H9 (cell line): ENCODE measurements around the gene OSBP2. TPM values are rescaled to one million over a fixed set of nuclear protein-coding genes. Genes with fewer than 3 reads are reported as not detected.

ENCODE experiments used
- DNase-seq: peaks from one replicate; pipeline ENCODE4 v3.0.0-alpha.2; 2017
- H2AFZ ChIP-seq: one replicate; pipeline ENCODE4 v1.6.1; 2013; ENCODE audit warnings: mild to moderate bottlenecking, low read length, control low read depth, moderate library complexity
- H2AK5ac ChIP-seq: 2 replicates; pipeline ENCODE4 v1.6.1; 2013; ENCODE audit warnings: low read length, control low read depth, mixed read lengths; ENCODE audit not compliant: insufficient read length
- H2BK120ac ChIP-seq: one replicate; pipeline ENCODE4 v1.6.1; 2013; ENCODE audit warnings: low read depth, mild to moderate bottlenecking, low read length, control low read depth, inconsistent platforms; ENCODE audit not compliant: poor library complexity, severe bottlenecking
- H2BK12ac ChIP-seq: 2 replicates; pipeline ENCODE4 v1.6.1; 2013; ENCODE audit warnings: low read length, control low read depth, mixed read lengths, low read depth; ENCODE audit not compliant: insufficient read length
- H2BK15ac ChIP-seq: 2 replicates; pipeline ENCODE4 v1.6.1; 2013; ENCODE audit warnings: low read depth, low read length, control low read depth
- H2BK20ac ChIP-seq: one replicate; pipeline ENCODE4 v1.6.1; 2013; ENCODE audit warnings: low read depth, mild to moderate bottlenecking, low read length, control low read depth, inconsistent platforms; ENCODE audit not compliant: poor library complexity, severe bottlenecking
- H2BK5ac ChIP-seq: 2 replicates; pipeline ENCODE4 v1.6.1; 2013; ENCODE audit warnings: low read length, control low read depth, mixed read lengths; ENCODE audit not compliant: insufficient read length
- H3K14ac ChIP-seq: 2 replicates; pipeline ENCODE4 v1.6.1; 2013; ENCODE audit warnings: low read length, control low read depth; ENCODE audit not compliant: insufficient read depth
- H3K18ac ChIP-seq: 2 replicates; pipeline ENCODE4 v1.6.1; 2013; ENCODE audit warnings: low read depth, mild to moderate bottlenecking, mixed read lengths, low read length, control low read depth; ENCODE audit not compliant: insufficient read length
- H3K23ac ChIP-seq: 2 replicates; pipeline ENCODE4 v1.6.1; 2013; ENCODE audit warnings: low read length, control low read depth, mixed read lengths, low read depth; ENCODE audit not compliant: insufficient read length
- H3K23me2 ChIP-seq: 2 replicates; pipeline ENCODE4 v1.6.1; 2013; ENCODE audit warnings: low read depth, mild to moderate bottlenecking, mixed read lengths, low read length, control low read depth; ENCODE audit not compliant: insufficient read length, poor library complexity, severe bottlenecking
- H3K27ac ChIP-seq: 2 replicates; pipeline ENCODE4 v1.5.1; 2013; ENCODE audit warnings: low read length, control low read depth, mixed read lengths, low read depth; ENCODE audit not compliant: insufficient read length
- H3K27me3 ChIP-seq: 2 replicates; pipeline ENCODE4 v1.6.1; 2013; ENCODE audit warnings: low read length, control low read depth, inconsistent platforms; ENCODE audit not compliant: insufficient read depth
- H3K4ac ChIP-seq: 2 replicates; pipeline ENCODE4 v1.6.1; 2013; ENCODE audit warnings: low read depth, mild to moderate bottlenecking, control low read depth, inconsistent platforms, low read length, moderate library complexity
- H3K4me1 ChIP-seq: 2 replicates; pipeline ENCODE4 v1.6.1; 2013; ENCODE audit warnings: low read length, control low read depth, inconsistent platforms; ENCODE audit not compliant: insufficient read depth
- H3K4me2 ChIP-seq: 2 replicates; pipeline ENCODE4 v1.6.1; 2013; ENCODE audit warnings: low read length, control low read depth, mixed read lengths; ENCODE audit not compliant: insufficient read length, insufficient read depth
- H3K56ac ChIP-seq: 2 replicates; pipeline ENCODE4 v1.6.1; 2013; ENCODE audit warnings: low read depth, mild to moderate bottlenecking, mixed read lengths, low read length, control low read depth; ENCODE audit not compliant: insufficient read length
- H3K79me1 ChIP-seq: 2 replicates; pipeline ENCODE4 v1.6.1; 2013; ENCODE audit warnings: low read depth, mild to moderate bottlenecking, moderate library complexity, low read length, control low read depth, inconsistent platforms; ENCODE audit not compliant: insufficient read depth, poor library complexity, severe bottlenecking
- H3K79me2 ChIP-seq: 2 replicates; pipeline ENCODE4 v1.6.1; 2013; ENCODE audit warnings: low read length, control low read depth, inconsistent platforms; ENCODE audit not compliant: insufficient read depth
- H3K9ac ChIP-seq: 2 replicates; pipeline ENCODE4 v1.6.1; 2013; ENCODE audit warnings: low read length, control low read depth, mixed read lengths; ENCODE audit not compliant: insufficient read length; ENCODE audit errors: extremely low read depth
- H3K9me3 ChIP-seq: one replicate; pipeline ENCODE4 v1.6.1; 2013; ENCODE audit warnings: low read depth, low read length, inconsistent platforms; ENCODE audit not compliant: control insufficient read depth
- H3T11ph ChIP-seq: one replicate; pipeline ENCODE4 v1.6.1; 2013; ENCODE audit warnings: mild to moderate bottlenecking, low read length, control low read depth, inconsistent platforms
- H4K20me1 ChIP-seq: one replicate; pipeline ENCODE4 v1.6.1; 2013; ENCODE audit not compliant: control insufficient read depth, insufficient read length, insufficient read depth
- H4K5ac ChIP-seq: 2 replicates; pipeline ENCODE4 v1.6.1; 2013; ENCODE audit warnings: low read depth, mild to moderate bottlenecking, mixed read lengths, low read length, control low read depth; ENCODE audit not compliant: insufficient read length
- H4K8ac ChIP-seq: replicated peaks from 2 replicates; pipeline ENCODE4 v1.6.1; 2013; ENCODE audit warnings: low read length, control low read depth, mixed read lengths, low read depth; ENCODE audit not compliant: insufficient read length
- H4K91ac ChIP-seq: 2 replicates; pipeline ENCODE4 v1.6.1; 2013; ENCODE audit warnings: low read depth, mild to moderate bottlenecking, moderate library complexity, mixed read lengths, low read length, control low read depth; ENCODE audit not compliant: insufficient read length
- H3K27ac Mint-ChIP-seq, 3 experiments: 2 replicates in 2 of 3; 3 replicates in 1 of 3; pipeline ENCODE4 v1.8.0; 2020 to 2021; ENCODE audit warnings: mixed read lengths in 3 of 3, mild to moderate bottlenecking in 1 of 3, moderate library complexity in 1 of 3
- H3K27me3 Mint-ChIP-seq: 2 replicates; pipeline ENCODE4 v1.8.0; 2021; ENCODE audit warnings: low read depth, mild to moderate bottlenecking, moderate library complexity, mixed read lengths
- H3K36me3 Mint-ChIP-seq, 3 experiments: 2 replicates in 2 of 3; 3 replicates in 1 of 3; pipeline ENCODE4 v1.8.0; 2020 to 2021; ENCODE audit warnings: low read depth in 3 of 3, mixed read lengths in 3 of 3; ENCODE audit not compliant: insufficient read depth in 1 of 3
- H3K4me1 Mint-ChIP-seq, 2 experiments: 2 replicates each; pipeline ENCODE4 v1.8.0; 2020; ENCODE audit warnings: mixed read lengths in 2 of 2
- H3K4me3 Mint-ChIP-seq, 2 experiments: 2 replicates in 1 of 2; 3 replicates in 1 of 2; pipeline ENCODE4 v1.8.0; 2020 to 2021; ENCODE audit warnings: mild to moderate bottlenecking in 2 of 2, mixed read lengths in 2 of 2, moderate library complexity in 1 of 2
- H3K9me3 Mint-ChIP-seq, 2 experiments: 2 replicates in 1 of 2; 3 replicates in 1 of 2; pipeline ENCODE4 v1.8.0; 2020; ENCODE audit warnings: mild to moderate bottlenecking in 2 of 2, mixed read lengths in 2 of 2, moderate library complexity in 1 of 2
- WGBS: extraction: QIAGEN DNeasy Blood & Tissue Kit; methylation state at CpG from one replicate; pipeline ENCODE4 v1.1.7; 2013; ENCODE audit warnings: missing lambda C conversion rate, low lambda C conversion rate, mixed read lengths; ENCODE audit not compliant: insufficient read length; ENCODE audit errors: extremely low coverage; 5-methylcytosine and 5-hydroxymethylcytosine counted together
- total RNA-seq: library from RNA; stranded (reverse); gene quantifications from 2 replicates; pipeline ENCODE4 v1.2.1, GENCODE V29; 2021
- TF ChIP-seq, protein P1 (sequence below): fragments of 200-600 bp; sonication (generic); conservative IDR thresholded peaks from 3 replicates; pipeline ENCODE4 v1.8.0; 2021; ENCODE audit warnings: antibody characterized with exemption, mild to moderate bottlenecking

Gene OSBP2
- total RNA-seq, 1 experiment from 2014 or later: 3.4 TPM

DNA sequence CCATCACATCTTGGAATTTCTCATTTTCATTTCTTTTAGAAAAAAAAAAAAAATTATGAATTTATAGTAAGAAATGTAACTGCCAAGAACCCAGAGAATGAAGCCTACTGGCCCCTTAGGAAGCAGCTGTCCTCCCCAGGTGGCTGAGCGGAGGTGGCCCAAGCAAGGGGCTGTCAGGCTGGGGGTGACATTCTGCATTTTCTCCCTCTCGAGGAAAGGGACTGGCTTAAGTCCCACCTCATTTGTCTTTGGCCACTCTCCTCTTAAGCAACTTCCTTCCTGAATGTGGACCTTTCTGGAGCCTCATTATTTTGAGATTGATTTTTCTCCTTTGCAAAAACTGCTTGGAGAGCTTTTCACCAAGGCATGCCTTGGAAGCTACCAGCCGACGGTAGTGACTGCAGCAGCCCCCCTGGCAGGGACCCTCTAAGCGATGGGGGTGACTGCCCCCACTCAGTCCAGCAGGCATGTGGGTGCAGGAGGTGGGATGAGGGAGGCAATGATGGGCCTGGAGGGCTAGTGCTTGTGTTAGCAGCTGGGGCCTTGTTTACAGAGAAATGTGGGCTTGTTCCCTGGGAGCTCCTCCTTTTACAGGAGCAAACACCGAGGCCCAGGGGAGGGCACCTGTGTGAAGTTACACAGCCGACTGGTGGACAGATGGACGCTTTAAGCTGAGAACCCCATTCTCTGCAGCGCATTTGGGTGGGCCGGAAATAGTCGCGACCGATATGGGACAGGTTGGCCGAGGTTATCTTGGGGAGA lies 162.2 kb downstream of the OSBP2 start:
- Histone ChIP-seq H3K9ac (no peak overlapping the region), H2BK20ac (no peak overlapping the region), H2BK15ac (no peak overlapping the region), H4K5ac (no peak overlapping the region), H2BK120ac (no peak overlapping the region), H3K27ac (no peak overlapping the region), H3K4me1 (no peaks in the 10 kb centered on the region), H3K23ac (no peak overlapping the region), H2BK12ac (no peak overlapping the region), H4K91ac (no peak overlapping the region), H3K14ac (no peak overlapping the region; the same call in 1 of the 2 replicates), H3K18ac (no peak overlapping the region), H3K79me2 (no peaks in the 10 kb centered on the region), H3K56ac (no peak overlapping the region), H2AK5ac (no peak overlapping the region), H4K20me1 (no peaks in the 10 kb centered on the region), H3K4ac (no peak overlapping the region), H3K23me2 (no peaks in the 10 kb centered on the region), H2BK5ac (no peak overlapping the region), H3K27me3 (no peaks in the 10 kb centered on the region), H2AFZ (no peak overlapping the region), H4K8ac (no peak overlapping the region), H3K79me1 (no peaks in the 10 kb centered on the region), H3K4me2 (no peak overlapping the region), H3T11ph (no peak overlapping the region), H3K9me3 (no peaks in the 10 kb centered on the region)
- peak overlapping the region in 1 of 3 experiments; percentile 55; a peak in 1 of 7 replicates for H3K27ac Mint-ChIP-seq
- H3K36me3 Mint-ChIP-seq: no peaks in the 10 kb centered on the region
- TF ChIP-seq, protein P1, sequence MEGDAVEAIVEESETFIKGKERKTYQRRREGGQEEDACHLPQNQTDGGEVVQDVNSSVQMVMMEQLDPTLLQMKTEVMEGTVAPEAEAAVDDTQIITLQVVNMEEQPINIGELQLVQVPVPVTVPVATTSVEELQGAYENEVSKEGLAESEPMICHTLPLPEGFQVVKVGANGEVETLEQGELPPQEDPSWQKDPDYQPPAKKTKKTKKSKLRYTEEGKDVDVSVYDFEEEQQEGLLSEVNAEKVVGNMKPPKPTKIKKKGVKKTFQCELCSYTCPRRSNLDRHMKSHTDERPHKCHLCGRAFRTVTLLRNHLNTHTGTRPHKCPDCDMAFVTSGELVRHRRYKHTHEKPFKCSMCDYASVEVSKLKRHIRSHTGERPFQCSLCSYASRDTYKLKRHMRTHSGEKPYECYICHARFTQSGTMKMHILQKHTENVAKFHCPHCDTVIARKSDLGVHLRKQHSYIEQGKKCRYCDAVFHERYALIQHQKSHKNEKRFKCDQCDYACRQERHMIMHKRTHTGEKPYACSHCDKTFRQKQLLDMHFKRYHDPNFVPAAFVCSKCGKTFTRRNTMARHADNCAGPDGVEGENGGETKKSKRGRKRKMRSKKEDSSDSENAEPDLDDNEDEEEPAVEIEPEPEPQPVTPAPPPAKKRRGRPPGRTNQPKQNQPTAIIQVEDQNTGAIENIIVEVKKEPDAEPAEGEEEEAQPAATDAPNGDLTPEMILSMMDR: no peak
- H3K9me3 Mint-ChIP-seq: no peaks in the 10 kb centered on the region; a peak in 2 of 5 replicates
- no peak for DNase-seq
- H3K4me3 Mint-ChIP-seq: no peak overlapping the region; a peak in 1 of 5 replicates
- H3K4me1 Mint-ChIP-seq: no peaks in the 10 kb centered on the region
- H3K27me3 Mint-ChIP-seq: no peaks in the 10 kb centered on the region
- no CpG with 5 or more reads among the region's 14 CpGs for WGBS
